ENCODE results near the gene EIF2B1.

The EIF2B1 gene

DNA sequence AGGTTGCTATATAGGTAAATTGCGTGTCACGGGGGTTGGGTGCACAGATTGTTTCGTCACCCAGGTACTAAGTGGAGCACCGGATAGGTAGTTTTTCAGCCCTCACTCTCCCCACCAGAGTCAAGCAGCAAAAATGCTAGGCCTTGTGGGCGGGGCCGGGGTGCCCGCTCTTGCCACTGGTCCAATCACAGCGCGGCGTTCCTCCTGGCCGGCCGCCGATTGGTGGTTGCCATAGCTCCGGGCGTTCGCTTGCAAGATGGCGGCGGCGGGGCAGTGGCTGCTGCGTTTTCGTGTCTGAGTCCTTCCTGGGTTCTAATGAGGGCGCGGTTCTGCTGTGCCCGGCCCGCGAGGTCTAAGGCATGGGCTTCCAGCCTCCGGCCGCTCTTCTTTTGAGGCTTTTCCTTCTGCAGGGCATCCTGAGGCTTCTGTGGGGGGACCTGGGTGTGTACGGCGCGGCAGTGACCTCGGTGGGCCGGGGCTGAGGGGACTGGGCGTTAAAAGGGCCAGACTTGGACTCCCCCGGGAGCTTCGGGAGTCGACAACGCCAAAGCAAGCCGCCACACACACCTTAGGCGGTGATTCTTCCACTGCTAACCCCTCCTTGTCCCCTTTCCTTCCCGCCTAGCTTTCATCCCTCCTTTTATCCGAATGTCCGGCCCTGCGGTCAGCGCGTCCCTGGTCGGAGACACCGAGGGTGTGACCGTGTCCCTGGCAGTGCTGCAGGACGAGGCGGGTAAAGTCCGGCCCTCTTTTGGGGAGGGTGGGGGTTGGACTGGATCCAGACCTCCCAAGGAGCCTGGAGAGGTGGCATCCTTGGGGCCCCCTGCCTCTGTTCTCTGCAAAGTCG lies 37.6 kb upstream of the EIF2B1 start, which contains the start of gene TCTN2:
TSS of gene TCTN2 (plus strand) at position 232 of the 847 bp plus-strand sequence. CDS start at position 360, 128 bp downstream.
- H3K27ac ChIP-seq (ENCODE audit: low read depth, low read length) = no peak within 1 kb of the TSS
- TF ChIP-seq EZH2phosphoT487 (conservative IDR thresholded peaks at IDR 0.05; ENCODE audit: low read length) = no peak
- TF ChIP-seq, protein P1, sequence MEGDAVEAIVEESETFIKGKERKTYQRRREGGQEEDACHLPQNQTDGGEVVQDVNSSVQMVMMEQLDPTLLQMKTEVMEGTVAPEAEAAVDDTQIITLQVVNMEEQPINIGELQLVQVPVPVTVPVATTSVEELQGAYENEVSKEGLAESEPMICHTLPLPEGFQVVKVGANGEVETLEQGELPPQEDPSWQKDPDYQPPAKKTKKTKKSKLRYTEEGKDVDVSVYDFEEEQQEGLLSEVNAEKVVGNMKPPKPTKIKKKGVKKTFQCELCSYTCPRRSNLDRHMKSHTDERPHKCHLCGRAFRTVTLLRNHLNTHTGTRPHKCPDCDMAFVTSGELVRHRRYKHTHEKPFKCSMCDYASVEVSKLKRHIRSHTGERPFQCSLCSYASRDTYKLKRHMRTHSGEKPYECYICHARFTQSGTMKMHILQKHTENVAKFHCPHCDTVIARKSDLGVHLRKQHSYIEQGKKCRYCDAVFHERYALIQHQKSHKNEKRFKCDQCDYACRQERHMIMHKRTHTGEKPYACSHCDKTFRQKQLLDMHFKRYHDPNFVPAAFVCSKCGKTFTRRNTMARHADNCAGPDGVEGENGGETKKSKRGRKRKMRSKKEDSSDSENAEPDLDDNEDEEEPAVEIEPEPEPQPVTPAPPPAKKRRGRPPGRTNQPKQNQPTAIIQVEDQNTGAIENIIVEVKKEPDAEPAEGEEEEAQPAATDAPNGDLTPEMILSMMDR (IDR thresholded peaks at IDR 0.05; ENCODE audit: insufficient read depth, low read length, poor library complexity, severe bottlenecking) = no peak

DNA sequence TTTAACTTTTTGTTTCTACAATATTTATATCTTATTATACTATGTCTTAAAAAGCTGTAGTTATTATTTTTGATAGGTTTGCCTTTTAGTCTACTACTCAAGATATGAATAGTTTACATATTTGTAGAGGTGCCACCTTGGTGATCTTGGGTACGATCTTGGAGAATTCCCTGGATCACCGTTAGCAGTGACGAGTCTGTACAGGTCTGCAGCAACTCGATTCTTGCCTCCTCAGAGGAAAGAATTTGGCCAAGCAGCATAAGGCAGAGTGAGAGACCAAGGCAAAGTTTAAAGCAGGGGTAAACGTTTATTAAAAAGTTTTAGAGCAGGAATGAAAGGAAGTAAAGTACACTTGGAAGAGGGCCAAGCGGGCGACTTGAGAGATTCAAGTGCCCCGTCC lies 34.3 kb upstream of the EIF2B1 start:
- H3K4me3 ChIP-seq (ENCODE audit: insufficient read depth, low read length, poor library complexity, severe bottlenecking) = no peak overlapping the region
- no peaks in the 10 kb centered on the region for H3F3A ChIP-seq (ENCODE audit: insufficient read depth)
- no peaks in the 10 kb centered on the region for H3K9me3 ChIP-seq (ENCODE audit: insufficient read depth, low read length)
- no peaks in the 10 kb centered on the region for H3K36me3 ChIP-seq (ENCODE audit: low read length)
- no peaks in the 10 kb centered on the region for H3K9me2 ChIP-seq (replicated peaks; ENCODE audit: insufficient read depth, low read length)
- H4K20me1 ChIP-seq (ENCODE audit: low read depth, low read length) = no peaks in the 10 kb centered on the region
- H3K27me3 ChIP-seq (ENCODE audit: low read length) = no peaks in the 10 kb centered on the region
- no peak overlapping the region for H3K4me2 ChIP-seq (ENCODE audit: low read depth, low read length, poor library complexity, severe bottlenecking)
- TF ChIP-seq, protein P1 (IDR thresholded peaks at IDR 0.05; ENCODE audit: insufficient read depth, low read length, poor library complexity, severe bottlenecking) = no peak
- TF ChIP-seq EZH2phosphoT487 (conservative IDR thresholded peaks at IDR 0.05; ENCODE audit: low read length) = no peak
- H3K79me2 ChIP-seq (ENCODE audit: insufficient read depth, low read length) = no peaks in the 10 kb centered on the region
- no peak overlapping the region for H3K27ac ChIP-seq (ENCODE audit: low read depth, low read length)
- no peak overlapping the region for H3K9ac ChIP-seq (ENCODE audit: low read length)
- H2AFZ ChIP-seq (ENCODE audit: low read depth, low read length, severe bottlenecking) = no peak overlapping the region

More for the DNA sequence above, 37.6 kb upstream of the EIF2B1 start, which contains the start of gene TCTN2:
- H4K20me1 ChIP-seq (ENCODE audit: low read depth, low read length) = no peaks in the 10 kb centered on the region
- H2AFZ ChIP-seq (ENCODE audit: low read depth, low read length, severe bottlenecking) = peak within 1 kb of the TSS; percentile 76
- no peaks in the 10 kb centered on the region for H3K79me2 ChIP-seq (ENCODE audit: insufficient read depth, low read length)
- H3K27me3 ChIP-seq (ENCODE audit: low read length) = no peaks in the 10 kb centered on the region
- no peak within 1 kb of the TSS for H3K9ac ChIP-seq (ENCODE audit: low read length)
- no peaks in the 10 kb centered on the region for H3F3A ChIP-seq (ENCODE audit: insufficient read depth)
- H3K9me3 ChIP-seq (ENCODE audit: insufficient read depth, low read length) = no peaks in the 10 kb centered on the region
- peak within 1 kb of the TSS; percentile 21 for H3K4me2 ChIP-seq (ENCODE audit: low read depth, low read length, poor library complexity, severe bottlenecking)
- H3K4me3 ChIP-seq (ENCODE audit: insufficient read depth, low read length, poor library complexity, severe bottlenecking) = no peak within 1 kb of the TSS
- no peaks in the 10 kb centered on the region for H3K36me3 ChIP-seq (ENCODE audit: low read length)
- no peaks in the 10 kb centered on the region for H3K9me2 ChIP-seq (replicated peaks; ENCODE audit: insufficient read depth, low read length)

GRCh38 chr12:123659996-123660727 lies 26.7 kb upstream of the EIF2B1 start:
- no peaks in the 10 kb centered on the region for H3K27me3 ChIP-seq (ENCODE audit: low read length)
- H3K27ac ChIP-seq (ENCODE audit: low read depth, low read length) = no peak overlapping the region
- H3K79me2 ChIP-seq (ENCODE audit: insufficient read depth, low read length) = no peaks in the 10 kb centered on the region
- no peak for TF ChIP-seq EZH2phosphoT487 (conservative IDR thresholded peaks at IDR 0.05; ENCODE audit: low read length)
- TF ChIP-seq, protein P1 (IDR thresholded peaks at IDR 0.05; ENCODE audit: insufficient read depth, low read length, poor library complexity, severe bottlenecking) = no peak
- no peak overlapping the region for H3K4me2 ChIP-seq (ENCODE audit: low read depth, low read length, poor library complexity, severe bottlenecking)
- no peaks in the 10 kb centered on the region for H3F3A ChIP-seq (ENCODE audit: insufficient read depth)
- H2AFZ ChIP-seq (ENCODE audit: low read depth, low read length, severe bottlenecking) = no peak overlapping the region
- H4K20me1 ChIP-seq (ENCODE audit: low read depth, low read length) = no peaks in the 10 kb centered on the region
- H3K9me3 ChIP-seq (ENCODE audit: insufficient read depth, low read length) = no peaks in the 10 kb centered on the region
- H3K4me3 ChIP-seq (ENCODE audit: insufficient read depth, low read length, poor library complexity, severe bottlenecking) = no peak overlapping the region
- H3K9me2 ChIP-seq (replicated peaks; ENCODE audit: insufficient read depth, low read length) = no peaks in the 10 kb centered on the region
- 0 out of 2 replicates have a peak, but pooled peaks cover 2% of the 10 kb centered on the region for H3K36me3 ChIP-seq (ENCODE audit: low read length)
- no peak overlapping the region for H3K9ac ChIP-seq (ENCODE audit: low read length)

Measured in SU-DHL-6 (cell line).